ENCODE measurements around the gene PCDH15. TPM values are rescaled to one million over a fixed set of nuclear protein-coding genes. Genes with fewer than 3 reads are reported as not detected.

The PCDH15 gene
- total RNA-seq, 2 experiments from 2014 or later, result not detected

DNA sequence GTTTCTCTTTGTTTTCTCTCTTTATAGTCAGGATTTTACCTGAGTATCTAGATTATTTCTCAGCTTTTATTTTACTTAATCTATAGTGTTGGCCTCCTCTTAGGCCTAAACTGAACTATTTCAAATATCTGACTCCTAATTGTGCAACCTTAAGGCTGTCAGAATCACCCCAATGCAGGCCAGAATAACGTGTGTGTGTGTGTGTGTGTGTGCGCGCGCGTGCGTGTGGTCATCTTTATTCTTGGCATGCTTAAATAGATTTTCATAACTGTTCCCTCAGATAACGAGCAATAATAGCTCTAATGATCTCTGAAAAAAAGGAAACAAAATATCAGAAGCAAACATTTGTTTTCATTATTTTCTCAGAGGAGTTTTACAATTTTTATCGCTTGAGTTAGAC, 92.4 kb downstream of the PCDH15 start:
- H3K27ac Mint-ChIP-seq, result no peak overlapping the region
- ChIA-PET CTCF (no interaction called here), POLR2A (no interaction called here)
- no peaks in the 10 kb centered on the region for H3K27me3 ChIP-seq (ENCODE audit: control insufficient read depth in 1 of 2, insufficient read depth in 2 of 2, low read length in 2 of 2)
- intact Hi-C loops (cut with DNase I, micrococcal nuclease), result no loop called here
- H3K36me3 Mint-ChIP-seq (ENCODE audit: low read depth), result no peaks in the 10 kb centered on the region
- TF ChIP-seq, protein P1, sequence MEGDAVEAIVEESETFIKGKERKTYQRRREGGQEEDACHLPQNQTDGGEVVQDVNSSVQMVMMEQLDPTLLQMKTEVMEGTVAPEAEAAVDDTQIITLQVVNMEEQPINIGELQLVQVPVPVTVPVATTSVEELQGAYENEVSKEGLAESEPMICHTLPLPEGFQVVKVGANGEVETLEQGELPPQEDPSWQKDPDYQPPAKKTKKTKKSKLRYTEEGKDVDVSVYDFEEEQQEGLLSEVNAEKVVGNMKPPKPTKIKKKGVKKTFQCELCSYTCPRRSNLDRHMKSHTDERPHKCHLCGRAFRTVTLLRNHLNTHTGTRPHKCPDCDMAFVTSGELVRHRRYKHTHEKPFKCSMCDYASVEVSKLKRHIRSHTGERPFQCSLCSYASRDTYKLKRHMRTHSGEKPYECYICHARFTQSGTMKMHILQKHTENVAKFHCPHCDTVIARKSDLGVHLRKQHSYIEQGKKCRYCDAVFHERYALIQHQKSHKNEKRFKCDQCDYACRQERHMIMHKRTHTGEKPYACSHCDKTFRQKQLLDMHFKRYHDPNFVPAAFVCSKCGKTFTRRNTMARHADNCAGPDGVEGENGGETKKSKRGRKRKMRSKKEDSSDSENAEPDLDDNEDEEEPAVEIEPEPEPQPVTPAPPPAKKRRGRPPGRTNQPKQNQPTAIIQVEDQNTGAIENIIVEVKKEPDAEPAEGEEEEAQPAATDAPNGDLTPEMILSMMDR (IDR thresholded peaks at IDR 0.05), result no peak
- no peak overlapping the region for H3K27ac ChIP-seq (ENCODE audit: low read depth in 1 of 2, low read length in 2 of 2)
- H3K9me3 Mint-ChIP-seq, result peaks cover 5% of the 10 kb centered on the region
- no peak overlapping the region for H3K4me3 Mint-ChIP-seq
- H3K27me3 Mint-ChIP-seq, result no peaks in the 10 kb centered on the region
- H3K4me1 Mint-ChIP-seq (ENCODE audit: low read depth), result no peaks in the 10 kb centered on the region
- ATAC-seq (ENCODE audit: poor library complexity) (no peak), DNase-seq (no peak)
- peaks cover 0 to 5% of the 10 kb centered on the region in 2 experiments for H3K9me3 ChIP-seq (ENCODE audit: control insufficient read depth in 1 of 2, insufficient read depth in 1 of 2, low read length in 2 of 2)
- no peaks in the 10 kb centered on the region for H3K36me3 ChIP-seq (ENCODE audit: insufficient read depth, low read length)
- H3K4me3 ChIP-seq (ENCODE audit: low read length), result no peak overlapping the region
- H3K4me1 ChIP-seq (ENCODE audit: insufficient read depth, low read length), result no peaks in the 10 kb centered on the region

DNA sequence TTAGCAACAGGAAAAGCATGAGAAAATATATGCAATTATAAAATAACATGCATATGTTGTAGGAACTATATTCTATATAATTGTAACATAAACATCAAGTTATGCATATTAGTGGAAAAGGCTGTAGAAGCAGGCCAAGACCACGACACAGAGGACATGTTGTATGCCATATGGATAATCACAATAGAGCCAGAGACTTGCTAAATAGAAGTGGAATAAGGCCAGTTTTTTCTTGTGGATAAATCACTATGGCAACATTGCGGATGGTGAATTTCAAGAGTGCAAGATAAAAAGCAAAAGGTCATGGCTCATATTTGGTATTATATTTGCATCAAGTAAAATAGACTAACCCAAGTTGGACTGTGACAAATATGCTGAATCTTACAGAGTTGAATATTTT, 93.0 kb downstream of the PCDH15 start:
- CTCF ChIA-PET, result no interaction called here
- peaks cover 0 to 5% of the 10 kb centered on the region in 2 experiments for H3K9me3 ChIP-seq (ENCODE audit: control insufficient read depth in 1 of 2, insufficient read depth in 1 of 2, low read length in 2 of 2)
- POLR2A ChIA-PET, result no interaction called here
- DNase-seq, result no peak
- H3K9me3 Mint-ChIP-seq, result peaks cover 5% of the 10 kb centered on the region
- H3K4me3 ChIP-seq (ENCODE audit: low read length), result no peak overlapping the region
- no peak overlapping the region for H3K27ac ChIP-seq (ENCODE audit: low read depth in 1 of 2, low read length in 2 of 2)
- no peaks in the 10 kb centered on the region for H3K27me3 Mint-ChIP-seq
- H3K27me3 ChIP-seq (ENCODE audit: control insufficient read depth in 1 of 2, insufficient read depth in 2 of 2, low read length in 2 of 2), result no peaks in the 10 kb centered on the region
- no peaks in the 10 kb centered on the region for H3K4me1 ChIP-seq (ENCODE audit: insufficient read depth, low read length)
- TF ChIP-seq, protein P1 (IDR thresholded peaks at IDR 0.05), result no peak
- no peak overlapping the region for H3K4me3 Mint-ChIP-seq
- no peaks in the 10 kb centered on the region for H3K36me3 ChIP-seq (ENCODE audit: insufficient read depth, low read length)
- ATAC-seq (ENCODE audit: poor library complexity), result no peak
- no peaks in the 10 kb centered on the region for H3K36me3 Mint-ChIP-seq (ENCODE audit: low read depth)
- intact Hi-C loops (cut with DNase I, micrococcal nuclease), result no loop called here
- no peaks in the 10 kb centered on the region for H3K4me1 Mint-ChIP-seq (ENCODE audit: low read depth)
- no peak overlapping the region for H3K27ac Mint-ChIP-seq

DNA sequence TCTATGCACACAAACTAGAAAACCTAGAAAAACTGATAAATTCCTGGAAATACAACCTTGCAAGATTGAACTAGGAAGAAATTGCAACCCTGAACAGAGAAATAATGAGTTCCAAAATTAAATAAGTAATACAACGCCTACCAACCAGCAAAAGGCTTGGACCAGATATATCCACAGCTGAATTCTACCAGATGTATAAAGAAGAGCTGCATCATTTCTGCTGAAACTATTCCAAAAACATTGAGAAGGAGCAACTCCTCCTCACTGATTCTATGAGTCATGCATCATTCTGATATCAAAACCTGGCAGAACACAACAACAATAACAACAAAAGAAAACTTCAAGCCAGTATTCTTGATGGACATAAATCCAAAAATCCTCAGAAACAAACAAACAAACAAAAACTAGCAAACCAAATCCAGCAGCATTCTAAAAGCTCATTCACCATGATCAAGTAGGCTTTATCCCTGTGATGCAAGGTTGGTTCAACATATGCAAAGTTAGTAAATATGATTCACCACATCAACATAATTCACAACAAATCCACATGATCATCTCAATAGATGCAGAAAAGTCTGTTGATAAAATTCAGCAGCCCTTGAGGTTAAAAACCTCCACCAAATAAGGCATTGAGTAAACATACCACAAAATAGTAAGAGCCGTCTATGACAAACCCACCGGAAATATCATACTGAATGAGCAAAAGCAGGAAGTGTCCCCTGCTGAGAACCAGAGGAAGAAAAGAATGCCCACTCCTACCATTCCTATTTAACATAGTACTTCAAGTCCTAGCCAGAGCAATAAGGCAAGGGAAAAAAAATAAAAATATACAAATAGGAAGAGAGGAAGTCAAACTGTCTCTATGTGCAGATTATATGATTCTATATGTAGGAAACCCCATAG, 98.2 kb downstream of the PCDH15 start:
- DNase-seq (no peak), ATAC-seq (ENCODE audit: poor library complexity) (no peak)
- no peak overlapping the region for H3K4me3 ChIP-seq (ENCODE audit: low read length)
- H3K27ac Mint-ChIP-seq, result no peak overlapping the region
- no peak overlapping the region for H3K4me3 Mint-ChIP-seq
- peaks cover 0 to 5% of the 10 kb centered on the region in 2 experiments for H3K9me3 ChIP-seq (ENCODE audit: control insufficient read depth in 1 of 2, insufficient read depth in 1 of 2, low read length in 2 of 2)
- ChIA-PET CTCF (no interaction called here), POLR2A (no interaction called here)
- no peaks in the 10 kb centered on the region for H3K27me3 Mint-ChIP-seq
- intact Hi-C loops (cut with DNase I, micrococcal nuclease), result no loop called here
- TF ChIP-seq, protein P1 (IDR thresholded peaks at IDR 0.05), result no peak
- H3K4me1 Mint-ChIP-seq (ENCODE audit: low read depth), result no peaks in the 10 kb centered on the region
- H3K9me3 Mint-ChIP-seq, result peaks cover 5% of the 10 kb centered on the region
- H3K4me1 ChIP-seq (ENCODE audit: insufficient read depth, low read length), result no peaks in the 10 kb centered on the region
- no peaks in the 10 kb centered on the region for H3K36me3 ChIP-seq (ENCODE audit: insufficient read depth, low read length)
- H3K27ac ChIP-seq (ENCODE audit: low read depth in 1 of 2, low read length in 2 of 2), result no peak overlapping the region
- H3K27me3 ChIP-seq (ENCODE audit: control insufficient read depth in 1 of 2, insufficient read depth in 2 of 2, low read length in 2 of 2), result no peaks in the 10 kb centered on the region
- H3K36me3 Mint-ChIP-seq (ENCODE audit: low read depth), result no peaks in the 10 kb centered on the region

All from CD4-positive, alpha-beta T cell (primary cell).